PFSK-1 (cell line): ENCODE measurements around the gene TRRAP.

Source experiments
- FOXP2 ChIP-seq: optimal IDR thresholded peaks from 2 replicates; pipeline ENCODE3; 2011; ENCODE audit warnings: borderline replicate concordance, control low read depth, inconsistent platforms; ENCODE audit not compliant: insufficient read depth; ENCODE audit errors: extremely low read length, extremely low read depth
- POLR2AphosphoS5 ChIP-seq: IDR thresholded peaks from 2 replicates; pipeline ENCODE4 v1.6.1; 2012; ENCODE audit warnings: low read depth, mild to moderate bottlenecking, control low read depth, low read length, moderate library complexity
- SIN3A ChIP-seq: IDR thresholded peaks from 2 replicates; pipeline ENCODE4 v1.6.1; 2012; ENCODE audit warnings: mild to moderate bottlenecking, low read length, moderate library complexity, borderline replicate concordance; ENCODE audit not compliant: insufficient read depth
- TAF1 ChIP-seq: IDR thresholded peaks from 2 replicates; pipeline ENCODE4 v1.6.1; 2012; ENCODE audit warnings: low read length, control low read depth, borderline replicate concordance; ENCODE audit not compliant: insufficient read depth
- TF ChIP-seq, protein P1 (sequence below), 2 experiments: IDR thresholded peaks; 2 replicates each; pipeline versions ENCODE4 v1.6.1 to v1.8.0; 2011 to 2012; ENCODE audit warnings: low read depth in 2 of 2, low read length in 2 of 2, control low read depth in 1 of 2, inconsistent platforms in 1 of 2, mild to moderate bottlenecking in 1 of 2, moderate library complexity in 1 of 2; ENCODE audit not compliant: insufficient read depth in 1 of 2

The TRRAP gene

GRCh38 chr7:98997846-98998245 is 119.5 kb downstream of the TRRAP start:
- TF ChIP-seq SIN3A (no peak), TAF1 (no peak), POLR2AphosphoS5 (no peak), FOXP2 (no peak)
- TF ChIP-seq, protein P1, sequence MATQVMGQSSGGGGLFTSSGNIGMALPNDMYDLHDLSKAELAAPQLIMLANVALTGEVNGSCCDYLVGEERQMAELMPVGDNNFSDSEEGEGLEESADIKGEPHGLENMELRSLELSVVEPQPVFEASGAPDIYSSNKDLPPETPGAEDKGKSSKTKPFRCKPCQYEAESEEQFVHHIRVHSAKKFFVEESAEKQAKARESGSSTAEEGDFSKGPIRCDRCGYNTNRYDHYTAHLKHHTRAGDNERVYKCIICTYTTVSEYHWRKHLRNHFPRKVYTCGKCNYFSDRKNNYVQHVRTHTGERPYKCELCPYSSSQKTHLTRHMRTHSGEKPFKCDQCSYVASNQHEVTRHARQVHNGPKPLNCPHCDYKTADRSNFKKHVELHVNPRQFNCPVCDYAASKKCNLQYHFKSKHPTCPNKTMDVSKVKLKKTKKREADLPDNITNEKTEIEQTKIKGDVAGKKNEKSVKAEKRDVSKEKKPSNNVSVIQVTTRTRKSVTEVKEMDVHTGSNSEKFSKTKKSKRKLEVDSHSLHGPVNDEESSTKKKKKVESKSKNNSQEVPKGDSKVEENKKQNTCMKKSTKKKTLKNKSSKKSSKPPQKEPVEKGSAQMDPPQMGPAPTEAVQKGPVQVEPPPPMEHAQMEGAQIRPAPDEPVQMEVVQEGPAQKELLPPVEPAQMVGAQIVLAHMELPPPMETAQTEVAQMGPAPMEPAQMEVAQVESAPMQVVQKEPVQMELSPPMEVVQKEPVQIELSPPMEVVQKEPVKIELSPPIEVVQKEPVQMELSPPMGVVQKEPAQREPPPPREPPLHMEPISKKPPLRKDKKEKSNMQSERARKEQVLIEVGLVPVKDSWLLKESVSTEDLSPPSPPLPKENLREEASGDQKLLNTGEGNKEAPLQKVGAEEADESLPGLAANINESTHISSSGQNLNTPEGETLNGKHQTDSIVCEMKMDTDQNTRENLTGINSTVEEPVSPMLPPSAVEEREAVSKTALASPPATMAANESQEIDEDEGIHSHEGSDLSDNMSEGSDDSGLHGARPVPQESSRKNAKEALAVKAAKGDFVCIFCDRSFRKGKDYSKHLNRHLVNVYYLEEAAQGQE (IDR thresholded peaks at IDR 0.05; ENCODE audit: insufficient read depth in 1 of 2, low read depth in 2 of 2, low read length in 2 of 2): no peak

DNA sequence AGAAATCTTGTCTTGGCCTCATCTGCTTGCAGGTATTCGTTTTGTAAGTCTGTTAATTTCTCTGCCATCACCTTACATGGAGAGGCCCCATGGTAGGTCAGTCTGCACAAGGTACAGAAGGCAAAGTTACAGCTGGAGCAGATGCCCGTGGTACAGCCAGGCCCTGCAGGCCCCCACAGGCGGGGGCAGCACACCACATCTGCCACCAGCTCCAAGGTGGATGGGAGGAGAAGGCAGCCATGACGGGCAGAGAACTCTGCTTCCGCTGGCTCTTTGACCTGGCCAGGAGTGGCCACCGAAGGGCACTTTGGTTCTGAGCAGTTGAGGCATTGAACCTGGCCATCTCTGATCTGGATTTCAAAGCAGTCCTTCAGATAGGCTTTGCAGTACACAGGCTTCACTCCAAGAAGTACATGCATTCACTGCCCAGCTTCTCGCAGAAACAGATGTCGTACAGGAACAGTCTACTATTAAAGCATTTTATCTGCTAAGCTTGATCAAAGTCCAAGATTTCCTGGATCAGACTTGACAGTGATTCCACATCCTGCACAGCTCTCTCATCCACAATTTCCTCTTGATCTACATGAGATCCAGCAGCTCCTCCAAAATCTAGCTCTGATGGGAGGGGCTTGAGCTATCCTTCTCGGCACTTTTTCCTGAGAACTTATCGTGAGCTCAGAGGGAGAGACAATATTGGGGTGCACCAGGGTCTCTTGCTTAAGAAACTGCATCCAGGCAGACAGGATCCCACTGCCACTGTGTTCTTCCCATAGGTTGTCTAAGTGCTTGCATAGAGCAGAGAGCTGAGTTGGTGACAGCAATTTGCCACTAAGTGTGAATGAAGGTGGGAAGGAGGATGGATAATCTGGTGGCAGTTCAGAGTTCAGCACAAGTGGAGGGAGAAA is 120.7 kb downstream of the TRRAP start:
- TF ChIP-seq, protein P1 (IDR thresholded peaks at IDR 0.05; ENCODE audit: insufficient read depth in 1 of 2, low read depth in 2 of 2, low read length in 2 of 2): no peak
- no peak for TF ChIP-seq SIN3A
- TF ChIP-seq FOXP2: no peak
- no peak for TF ChIP-seq TAF1
- TF ChIP-seq POLR2AphosphoS5: no peak

DNA sequence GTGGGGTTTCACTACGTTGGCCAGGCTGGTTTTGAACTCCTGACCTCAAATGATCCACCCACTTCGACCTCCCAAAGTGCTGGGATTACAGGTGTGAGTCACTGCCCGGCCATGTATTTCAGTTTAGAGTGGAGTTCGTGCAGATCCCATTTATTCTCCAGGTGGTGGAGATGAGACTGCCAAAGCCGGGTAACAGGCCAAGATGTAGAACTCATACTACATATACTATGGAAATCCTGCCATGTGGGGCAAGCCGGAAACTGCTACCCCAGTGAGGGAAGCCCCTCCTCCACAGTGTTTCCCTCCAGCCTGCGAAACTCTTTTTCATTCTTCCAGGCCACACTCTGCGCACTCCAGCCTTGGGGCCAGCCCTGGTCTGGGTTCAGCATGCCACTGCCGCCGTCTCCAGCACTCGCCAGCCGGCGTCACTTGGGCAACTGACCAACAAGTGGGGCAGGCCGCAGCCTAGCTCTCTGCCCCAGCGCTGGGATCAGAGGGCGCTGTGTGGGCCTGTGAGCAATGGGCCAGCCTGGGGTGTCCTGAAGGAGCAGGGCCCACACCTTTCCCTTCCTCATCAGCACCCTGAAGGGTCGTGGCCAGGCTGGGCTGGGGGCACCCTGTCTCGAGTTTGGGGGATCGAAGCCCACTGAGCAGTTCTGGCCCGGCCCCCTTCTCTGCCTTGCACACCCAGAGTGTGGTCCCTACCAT is 122.0 kb downstream of the TRRAP start:
- TF ChIP-seq SIN3A (no peak), FOXP2 (no peak), POLR2AphosphoS5 (no peak)

GRCh38 chr7:99000904-99001465 is 122.7 kb downstream of the TRRAP start:
- TF ChIP-seq, protein P1 (IDR thresholded peaks at IDR 0.05; ENCODE audit: insufficient read depth in 1 of 2, low read depth in 2 of 2, low read length in 2 of 2): no peak
- TF ChIP-seq POLR2AphosphoS5 (no peak), FOXP2 (no peak), TAF1 (no peak), SIN3A (no peak)

DNA sequence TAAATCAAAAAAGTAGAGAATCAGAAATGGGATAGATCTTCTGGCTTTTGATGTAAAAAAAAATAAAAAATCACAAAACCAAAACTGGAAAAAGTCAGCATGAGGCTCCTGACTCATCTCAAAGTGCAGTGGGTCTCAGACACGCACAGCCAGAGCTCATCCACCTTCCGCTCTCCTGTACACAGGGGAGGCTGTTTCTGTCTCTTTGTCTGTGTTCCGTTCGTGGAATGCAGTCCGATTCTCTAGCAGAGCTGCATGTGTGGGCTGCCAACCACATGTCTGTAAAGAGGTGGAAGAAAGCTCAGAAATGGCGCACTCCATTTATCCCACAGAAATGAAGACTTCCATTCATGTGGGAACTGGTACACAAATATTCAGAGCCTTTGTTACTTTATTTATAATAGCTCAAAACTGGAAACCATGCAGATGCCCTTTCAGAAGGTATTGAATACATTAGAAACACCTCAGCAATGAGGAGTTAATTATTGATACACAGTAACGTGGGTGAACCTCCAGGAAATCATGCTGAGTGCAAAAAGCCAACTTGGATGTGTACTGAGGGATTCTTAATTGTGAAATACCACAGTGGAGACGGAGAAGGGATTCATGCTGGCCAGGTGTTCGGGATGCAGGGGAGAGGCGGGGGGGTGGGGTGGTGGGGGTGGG is 123.3 kb downstream of the TRRAP start:
- TF ChIP-seq TAF1: no peak
- TF ChIP-seq, protein P1 (IDR thresholded peaks at IDR 0.05; ENCODE audit: insufficient read depth in 1 of 2, low read depth in 2 of 2, low read length in 2 of 2): no peak
- no peak for TF ChIP-seq FOXP2
- no peak for TF ChIP-seq SIN3A
- TF ChIP-seq POLR2AphosphoS5: no peak
